ENCODE results near the gene UGT2B15.
"Not testable (repeated sequence)": the region's sequence is repeated elsewhere in the genome, so short reads cannot be mapped to it uniquely, and the experiment has no call there.

Gene UGT2B15

DNA sequence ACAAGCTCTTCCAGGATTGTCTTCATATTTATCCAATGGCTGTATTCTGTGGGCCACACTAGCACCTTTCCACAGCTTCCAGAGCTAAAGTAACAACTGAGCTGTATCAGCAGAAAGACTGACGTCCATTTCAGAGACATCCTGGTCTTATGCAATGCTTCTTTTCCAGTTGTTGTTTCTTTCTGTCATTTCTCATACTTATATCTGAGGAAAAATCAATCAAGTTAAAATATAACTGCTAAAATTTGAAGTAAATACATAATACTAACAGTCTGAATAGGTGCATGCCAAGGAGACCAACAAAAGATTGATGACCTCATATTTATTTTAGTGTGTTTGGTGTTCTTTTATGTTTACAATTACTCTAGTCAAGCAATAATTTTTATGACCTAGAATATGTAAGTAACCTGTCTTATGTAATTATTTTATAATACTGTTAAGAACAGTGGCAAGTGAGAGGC lies at the start of gene UGT2B15:
Gene UGT2B15 (minus strand): TSS at position 174 of the 461 bp plus-strand sequence. CDS start 34 bp downstream, at position 140.
- not testable (repeated sequence) for H3K4me2 ChIP-seq (ENCODE audit: low read length); H2AFZ ChIP-seq (ENCODE audit: low read length); H3K36me3 ChIP-seq (ENCODE audit: insufficient read depth, low read length); H3K9ac ChIP-seq (ENCODE audit: low read length); H3K9me3 ChIP-seq (ENCODE audit: low read length); H3F3A ChIP-seq (ENCODE audit: insufficient read depth, low read length); H3K27me3 ChIP-seq (ENCODE audit: insufficient read depth, low read length); H3K27ac ChIP-seq (ENCODE audit: low read depth, low read length, poor library complexity, severe bottlenecking); H3K79me2 ChIP-seq (ENCODE audit: insufficient read depth, low read length); H3K9me2 ChIP-seq (ENCODE audit: low read depth, low read length); H3K4me1 ChIP-seq (ENCODE audit: insufficient read depth, low read length, severe bottlenecking); H3K4me3 ChIP-seq (ENCODE audit: low read depth, low read length, poor library complexity, severe bottlenecking); H4K20me1 ChIP-seq (ENCODE audit: insufficient read depth, low read length)

GRCh38 chr4:68719075-68719473 lies 48.6 kb upstream of the UGT2B15 start:
- no peaks in the 10 kb centered on the region for H3K9me3 ChIP-seq (ENCODE audit: low read length)
- H3K9ac ChIP-seq (ENCODE audit: low read length) = no peak overlapping the region
- no peaks in the 10 kb centered on the region for H3K9me2 ChIP-seq (ENCODE audit: low read depth, low read length)
- no peaks in the 10 kb centered on the region for H3K79me2 ChIP-seq (ENCODE audit: insufficient read depth, low read length)
- H3K27me3 ChIP-seq (ENCODE audit: insufficient read depth, low read length) = no peaks in the 10 kb centered on the region
- TF ChIP-seq, protein P1, sequence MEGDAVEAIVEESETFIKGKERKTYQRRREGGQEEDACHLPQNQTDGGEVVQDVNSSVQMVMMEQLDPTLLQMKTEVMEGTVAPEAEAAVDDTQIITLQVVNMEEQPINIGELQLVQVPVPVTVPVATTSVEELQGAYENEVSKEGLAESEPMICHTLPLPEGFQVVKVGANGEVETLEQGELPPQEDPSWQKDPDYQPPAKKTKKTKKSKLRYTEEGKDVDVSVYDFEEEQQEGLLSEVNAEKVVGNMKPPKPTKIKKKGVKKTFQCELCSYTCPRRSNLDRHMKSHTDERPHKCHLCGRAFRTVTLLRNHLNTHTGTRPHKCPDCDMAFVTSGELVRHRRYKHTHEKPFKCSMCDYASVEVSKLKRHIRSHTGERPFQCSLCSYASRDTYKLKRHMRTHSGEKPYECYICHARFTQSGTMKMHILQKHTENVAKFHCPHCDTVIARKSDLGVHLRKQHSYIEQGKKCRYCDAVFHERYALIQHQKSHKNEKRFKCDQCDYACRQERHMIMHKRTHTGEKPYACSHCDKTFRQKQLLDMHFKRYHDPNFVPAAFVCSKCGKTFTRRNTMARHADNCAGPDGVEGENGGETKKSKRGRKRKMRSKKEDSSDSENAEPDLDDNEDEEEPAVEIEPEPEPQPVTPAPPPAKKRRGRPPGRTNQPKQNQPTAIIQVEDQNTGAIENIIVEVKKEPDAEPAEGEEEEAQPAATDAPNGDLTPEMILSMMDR (IDR thresholded peaks at IDR 0.05; ENCODE audit: low read length) = no peak
- TF ChIP-seq EZH2 (IDR thresholded peaks at IDR 0.05; ENCODE audit: borderline replicate concordance, low read length) = no peak
- H2AFZ ChIP-seq (ENCODE audit: low read length) = no peak overlapping the region
- H3K4me2 ChIP-seq (ENCODE audit: low read length) = no peak overlapping the region
- H3K27ac ChIP-seq (ENCODE audit: low read depth, low read length, poor library complexity, severe bottlenecking) = no peak overlapping the region
- H3K4me3 ChIP-seq (ENCODE audit: low read depth, low read length, poor library complexity, severe bottlenecking) = no peak overlapping the region
- H3K4me1 ChIP-seq (ENCODE audit: insufficient read depth, low read length, severe bottlenecking) = no peaks in the 10 kb centered on the region
- no peaks in the 10 kb centered on the region for H3K36me3 ChIP-seq (ENCODE audit: insufficient read depth, low read length)
- H4K20me1 ChIP-seq (ENCODE audit: insufficient read depth, low read length) = no peaks in the 10 kb centered on the region
- H3F3A ChIP-seq (ENCODE audit: insufficient read depth, low read length) = no peaks in the 10 kb centered on the region

GRCh38 chr4:68718447-68719074 lies 48.1 kb upstream of the UGT2B15 start:
- TF ChIP-seq, protein P1 (IDR thresholded peaks at IDR 0.05; ENCODE audit: low read length) = no peak
- TF ChIP-seq EZH2 (IDR thresholded peaks at IDR 0.05; ENCODE audit: borderline replicate concordance, low read length) = no peak
- H3K27me3 ChIP-seq (ENCODE audit: insufficient read depth, low read length) = no peaks in the 10 kb centered on the region
- H3K79me2 ChIP-seq (ENCODE audit: insufficient read depth, low read length) = no peaks in the 10 kb centered on the region
- no peak overlapping the region for H2AFZ ChIP-seq (ENCODE audit: low read length)
- no peaks in the 10 kb centered on the region for H4K20me1 ChIP-seq (ENCODE audit: insufficient read depth, low read length)
- no peak overlapping the region for H3K27ac ChIP-seq (ENCODE audit: low read depth, low read length, poor library complexity, severe bottlenecking)
- no peak overlapping the region for H3K4me3 ChIP-seq (ENCODE audit: low read depth, low read length, poor library complexity, severe bottlenecking)
- H3K4me2 ChIP-seq (ENCODE audit: low read length) = no peak overlapping the region
- H3K9me3 ChIP-seq (ENCODE audit: low read length) = no peaks in the 10 kb centered on the region
- H3F3A ChIP-seq (ENCODE audit: insufficient read depth, low read length) = no peaks in the 10 kb centered on the region
- H3K36me3 ChIP-seq (ENCODE audit: insufficient read depth, low read length) = no peaks in the 10 kb centered on the region
- H3K4me1 ChIP-seq (ENCODE audit: insufficient read depth, low read length, severe bottlenecking) = no peaks in the 10 kb centered on the region
- no peaks in the 10 kb centered on the region for H3K9me2 ChIP-seq (ENCODE audit: low read depth, low read length)
- H3K9ac ChIP-seq (ENCODE audit: low read length) = no peak overlapping the region

GRCh38 chr4:68717999-68718398 lies 47.5 kb upstream of the UGT2B15 start:
- H3K9ac ChIP-seq (ENCODE audit: low read length) = no peak overlapping the region
- no peaks in the 10 kb centered on the region for H3K79me2 ChIP-seq (ENCODE audit: insufficient read depth, low read length)
- H3K9me2 ChIP-seq (ENCODE audit: low read depth, low read length) = no peaks in the 10 kb centered on the region
- no peak overlapping the region for H3K27ac ChIP-seq (ENCODE audit: low read depth, low read length, poor library complexity, severe bottlenecking)
- no peak overlapping the region for H3K4me3 ChIP-seq (ENCODE audit: low read depth, low read length, poor library complexity, severe bottlenecking)
- no peaks in the 10 kb centered on the region for H3K36me3 ChIP-seq (ENCODE audit: insufficient read depth, low read length)
- no peaks in the 10 kb centered on the region for H4K20me1 ChIP-seq (ENCODE audit: insufficient read depth, low read length)
- no peak overlapping the region for H2AFZ ChIP-seq (ENCODE audit: low read length)
- no peaks in the 10 kb centered on the region for H3K9me3 ChIP-seq (ENCODE audit: low read length)
- no peaks in the 10 kb centered on the region for H3K27me3 ChIP-seq (ENCODE audit: insufficient read depth, low read length)
- H3K4me1 ChIP-seq (ENCODE audit: insufficient read depth, low read length, severe bottlenecking) = no peaks in the 10 kb centered on the region
- no peaks in the 10 kb centered on the region for H3F3A ChIP-seq (ENCODE audit: insufficient read depth, low read length)
- H3K4me2 ChIP-seq (ENCODE audit: low read length) = no peak overlapping the region
- TF ChIP-seq, protein P1 (IDR thresholded peaks at IDR 0.05; ENCODE audit: low read length) = no peak
- TF ChIP-seq EZH2 (IDR thresholded peaks at IDR 0.05; ENCODE audit: borderline replicate concordance, low read length) = no peak
